Trophoblast cell (in vitro differentiated cells and primary cell): Measurements from ENCODE around the gene POGZ.

ENCODE experiments used
- DNase-seq, 2 donors: peaks; one replicate each; pipeline ENCODE4 v3.0.0-alpha.2; 2016
- H2AFZ ChIP-seq: 2 replicates; pipeline ENCODE4 v1.6.1; 2013; ENCODE audit warnings: low read length, moderate library complexity, mild to moderate bottlenecking; ENCODE audit not compliant: insufficient read depth, poor library complexity
- H2AK5ac ChIP-seq: 2 replicates; pipeline ENCODE4 v1.6.1; 2013; ENCODE audit warnings: mild to moderate bottlenecking, low read length
- H2BK120ac ChIP-seq: 2 replicates; pipeline ENCODE4 v1.6.1; 2013; ENCODE audit warnings: low read length, mild to moderate bottlenecking, moderate library complexity; ENCODE audit not compliant: insufficient read depth, poor library complexity
- H2BK12ac ChIP-seq: 2 replicates; pipeline ENCODE4 v1.6.1; 2013; ENCODE audit warnings: mild to moderate bottlenecking, low read length, moderate library complexity
- H2BK5ac ChIP-seq: 2 replicates; pipeline ENCODE4 v1.6.1; 2013; ENCODE audit warnings: low read length, low read depth, moderate library complexity, mild to moderate bottlenecking; ENCODE audit not compliant: poor library complexity
- H3K14ac ChIP-seq: 2 replicates; pipeline ENCODE4 v1.6.1; 2013; ENCODE audit warnings: mild to moderate bottlenecking, low read length
- H3K18ac ChIP-seq: 2 replicates; pipeline ENCODE4 v1.6.1; 2013; ENCODE audit warnings: mild to moderate bottlenecking, low read length
- H3K23ac ChIP-seq: 2 replicates; pipeline ENCODE4 v1.6.1; 2013; ENCODE audit warnings: low read length
- H3K27ac ChIP-seq: 2 replicates; pipeline ENCODE4 v1.5.1; 2013; ENCODE audit warnings: low read depth, mild to moderate bottlenecking, inconsistent platforms, low read length, moderate library complexity
- H3K27me3 ChIP-seq: 2 replicates; pipeline ENCODE4 v1.6.1; 2013; ENCODE audit warnings: inconsistent platforms, mild to moderate bottlenecking, low read length, moderate library complexity; ENCODE audit not compliant: insufficient read depth
- H3K36me3 ChIP-seq, 2 experiments: 1 replicate in 1 of 2; 2 replicates in 1 of 2; pipeline ENCODE4 v1.6.1; 2013; ENCODE audit warnings: low read length in 2 of 2, mild to moderate bottlenecking in 2 of 2, moderate library complexity in 1 of 2; ENCODE audit not compliant: insufficient read depth in 2 of 2, control insufficient read depth in 1 of 2
- H3K4ac ChIP-seq: 2 replicates; pipeline ENCODE4 v1.6.1; 2013; ENCODE audit warnings: low read depth, mild to moderate bottlenecking, low read length, moderate library complexity
- H3K4me1 ChIP-seq, 2 experiments: 1 replicate in 1 of 2; 2 replicates in 1 of 2; pipeline ENCODE4 v1.6.1; 2013; ENCODE audit warnings: low read length in 2 of 2, mild to moderate bottlenecking in 2 of 2, moderate library complexity in 1 of 2; ENCODE audit not compliant: insufficient read depth in 2 of 2, control insufficient read depth in 1 of 2
- H3K4me2 ChIP-seq: 2 replicates; pipeline ENCODE4 v1.6.1; 2013; ENCODE audit warnings: inconsistent platforms, mild to moderate bottlenecking, low read length, moderate library complexity
- H3K4me3 ChIP-seq: 2 replicates; pipeline ENCODE4 v1.5.1; 2013; ENCODE audit warnings: mild to moderate bottlenecking, low read depth, low read length, inconsistent platforms
- H3K79me1 ChIP-seq: one replicate; pipeline ENCODE4 v1.6.1; 2013; ENCODE audit warnings: low read length
- H3K79me2 ChIP-seq: 2 replicates; pipeline ENCODE4 v1.6.1; 2013; ENCODE audit warnings: low read length, mild to moderate bottlenecking; ENCODE audit not compliant: control insufficient read depth, insufficient read depth, poor library complexity
- H3K9ac ChIP-seq: 2 replicates; pipeline ENCODE4 v1.6.1; 2013; ENCODE audit warnings: mild to moderate bottlenecking, low read length
- H3K9me3 ChIP-seq: 2 replicates; pipeline ENCODE4 v1.6.1; 2013; ENCODE audit warnings: low read depth, mild to moderate bottlenecking, control low read depth, inconsistent platforms, low read length; ENCODE audit not compliant: insufficient read depth
- H4K12ac ChIP-seq: 2 replicates; pipeline ENCODE4 v1.6.1; 2013; ENCODE audit warnings: low read depth, mild to moderate bottlenecking, low read length, moderate library complexity
- H4K8ac ChIP-seq: 2 replicates; pipeline ENCODE4 v1.6.1; 2013; ENCODE audit warnings: low read depth, mild to moderate bottlenecking, low read length, moderate library complexity
- H4K91ac ChIP-seq: one replicate; pipeline ENCODE4 v1.6.1; 2013; ENCODE audit warnings: low read depth, mild to moderate bottlenecking, low read length, moderate library complexity
- WGBS: extraction: QIAGEN DNeasy Blood & Tissue Kit; methylation state at CpG from one replicate; pipeline ENCODE4 v1.1.7; 2013; ENCODE audit warnings: missing lambda C conversion rate; ENCODE audit not compliant: insufficient read length, insufficient coverage; ENCODE audit errors: extremely low coverage; 5-methylcytosine and 5-hydroxymethylcytosine counted together

Gene POGZ

DNA sequence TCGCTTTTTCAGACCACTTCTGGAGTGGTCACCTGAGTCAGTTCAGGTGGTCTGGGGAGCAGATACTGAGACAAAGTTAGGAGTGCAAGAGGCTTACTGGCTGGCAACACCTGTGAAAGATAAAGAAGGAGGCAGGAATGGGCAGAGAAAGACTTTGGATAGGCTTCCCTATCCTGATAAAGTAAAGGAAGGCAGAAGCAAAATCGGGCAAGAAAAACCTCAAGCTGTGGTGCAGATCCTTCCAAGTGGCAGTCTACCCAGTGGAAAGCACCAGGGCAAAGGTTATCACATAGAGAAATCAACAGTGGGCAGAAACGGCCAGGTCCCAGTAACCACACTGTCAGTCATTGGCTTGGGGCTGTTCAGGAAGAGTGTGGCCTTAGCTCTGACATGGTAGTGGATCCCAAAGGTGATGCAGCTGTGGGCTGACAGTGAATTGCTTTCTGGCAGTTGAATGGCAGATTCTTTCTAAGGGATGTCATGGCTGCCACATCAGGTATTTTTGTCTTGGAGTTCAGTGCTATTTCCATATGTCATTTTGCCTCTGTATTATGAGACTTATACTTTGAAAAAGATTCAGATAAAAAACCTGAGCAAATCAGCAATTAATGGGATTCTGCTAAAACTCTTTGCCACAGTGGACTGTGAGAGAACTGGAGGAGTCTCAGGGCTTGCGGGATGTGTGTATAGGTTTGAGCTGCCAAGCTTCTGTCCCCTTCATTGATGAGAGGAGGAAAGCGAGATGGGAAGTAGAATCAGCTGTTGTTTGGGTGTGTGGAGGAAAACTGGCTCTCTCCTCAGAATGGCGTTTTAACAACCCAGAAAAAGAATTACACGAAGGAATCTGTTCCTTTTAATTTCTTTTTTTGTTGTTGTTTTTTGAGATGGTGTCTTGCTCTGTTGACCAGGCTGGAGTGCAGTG is 43.8 kb upstream of the POGZ start:
- Histone ChIP-seq H3K23ac (no peak overlapping the region), H3K79me2 (no peaks in the 10 kb centered on the region)

DNA sequence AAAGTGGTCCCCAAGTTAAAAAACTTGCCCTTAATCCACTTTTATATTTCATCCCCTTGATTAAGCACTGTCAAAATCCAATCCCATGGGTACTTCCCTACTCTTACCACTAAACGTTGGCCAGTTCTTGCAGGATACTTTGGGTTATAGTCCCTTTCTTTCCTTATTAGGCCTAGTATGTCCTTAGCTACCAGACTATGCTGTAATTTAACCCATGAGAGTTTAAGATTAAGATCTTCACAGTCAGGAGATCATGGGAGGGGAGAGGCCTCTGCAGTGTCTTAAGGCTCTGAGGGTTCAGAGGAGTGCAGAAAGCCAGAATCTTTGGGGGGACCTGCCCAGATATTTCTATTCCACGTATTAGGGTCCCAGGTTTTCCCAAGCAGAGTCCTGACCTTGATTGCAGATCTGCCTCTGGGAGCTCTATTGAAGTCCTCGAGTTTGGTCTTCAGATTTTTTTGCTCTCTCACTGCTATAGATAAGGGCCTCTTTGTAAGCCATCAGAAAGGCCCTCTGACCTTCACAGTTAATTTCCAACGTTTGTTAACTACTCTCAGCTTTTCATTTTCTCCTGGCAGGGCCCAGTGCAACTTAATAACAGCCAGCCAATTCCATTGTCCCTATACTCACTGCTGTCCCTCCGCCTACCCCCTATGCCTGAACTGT is 42.9 kb upstream of the POGZ start:
- Histone ChIP-seq H3K27ac (peak overlapping the region; percentile 58), H3K14ac (peak overlapping the region; percentile 19), H3K79me1 (peaks cover 10% of the 10 kb centered on the region), H2AFZ (no peak overlapping the region), H3K4me3 (no peak overlapping the region), H3K4ac (peak overlapping the region; percentile 4), H4K12ac (no peak overlapping the region), H2AK5ac (peak overlapping the region; percentile 81), H3K9me3 (no peaks in the 10 kb centered on the region), H3K18ac (no peak overlapping the region), H4K8ac (no peak overlapping the region), H3K79me2 (no peaks in the 10 kb centered on the region), H3K9ac (no peak overlapping the region), H2BK120ac (peak overlapping the region; percentile 15), H2BK5ac (peak overlapping the region; percentile 52), H2BK12ac (peak overlapping the region; percentile 42), H4K91ac (peak overlapping the region; percentile 60), H3K4me1 (peaks cover 13 to 16% of the 10 kb centered on the region in 2 experiments), H3K27me3 (no peaks in the 10 kb centered on the region), H3K23ac (no peak overlapping the region), H3K4me2 (no peak overlapping the region), H3K36me3 (no peaks in the 10 kb centered on the region)
- no CpG with 5 or more reads among the region's 5 CpGs for WGBS
- no peak for DNase-seq

More for the DNA sequence above, 43.8 kb upstream of the POGZ start:
- peak overlapping the region; percentile 58 for H3K27ac ChIP-seq
- no peak overlapping the region for H3K4me3 ChIP-seq
- no CpG with 5 or more reads among the region's 7 CpGs for WGBS
- no peak overlapping the region for H4K12ac ChIP-seq
- H2BK12ac ChIP-seq, result peak overlapping the region; percentile 56
- H3K27me3 ChIP-seq, result no peaks in the 10 kb centered on the region
- H3K79me1 ChIP-seq, result peaks cover 10% of the 10 kb centered on the region
- no peaks in the 10 kb centered on the region for H3K9me3 ChIP-seq
- H4K91ac ChIP-seq, result peak overlapping the region; percentile 60
- H3K4me2 ChIP-seq, result peak overlapping the region; percentile 23
- peak overlapping the region; percentile 46 for H3K18ac ChIP-seq
- H2AK5ac ChIP-seq, result peak overlapping the region; percentile 81
- H3K9ac ChIP-seq, result no peak overlapping the region
- no peak overlapping the region for H2AFZ ChIP-seq
- H3K4ac ChIP-seq, result no peak overlapping the region
- no peak for DNase-seq
- peak overlapping the region; percentile 19 for H3K14ac ChIP-seq
- H2BK120ac ChIP-seq, result no peak overlapping the region
- no peaks in the 10 kb centered on the region for H3K36me3 ChIP-seq
- H4K8ac ChIP-seq, result peak overlapping the region; percentile 24
- H3K4me1 ChIP-seq, result peaks cover 13 to 16% of the 10 kb centered on the region in 2 experiments
- H2BK5ac ChIP-seq, result peak overlapping the region; percentile 52

DNA sequence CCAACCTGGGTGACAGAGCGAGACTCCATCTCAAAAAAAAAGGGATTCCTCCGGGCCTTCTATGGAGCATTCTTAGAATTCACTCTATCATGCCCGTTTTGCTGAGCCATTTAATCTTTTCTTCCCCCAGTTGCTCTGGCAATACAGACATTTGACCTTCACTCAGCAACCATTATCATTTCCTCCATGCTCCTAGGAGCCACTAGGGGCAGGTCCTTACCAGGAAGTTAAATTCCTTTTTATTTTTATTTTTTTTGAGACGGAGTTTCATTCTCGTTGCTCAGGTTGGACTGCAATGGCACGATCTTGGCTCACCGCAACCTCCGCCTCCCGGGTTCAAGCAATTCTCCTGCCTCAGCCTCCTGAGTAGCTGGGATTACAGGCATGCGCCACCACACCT is 42.2 kb upstream of the POGZ start:
- Histone ChIP-seq H2AK5ac (no peak overlapping the region), H3K27ac (no peak overlapping the region), H2BK12ac (no peak overlapping the region), H3K27me3 (no peaks in the 10 kb centered on the region), H2AFZ (no peak overlapping the region), H3K4me3 (no peak overlapping the region), H2BK5ac (no peak overlapping the region), H3K79me1 (peaks cover 10% of the 10 kb centered on the region), H3K14ac (no peak overlapping the region), H3K18ac (no peak overlapping the region), H4K91ac (no peak overlapping the region), H2BK120ac (no peak overlapping the region), H3K9ac (no peak overlapping the region), H3K36me3 (no peaks in the 10 kb centered on the region), H3K4me1 (peaks cover 13 to 16% of the 10 kb centered on the region in 2 experiments), H3K23ac (no peak overlapping the region), H3K9me3 (no peaks in the 10 kb centered on the region), H3K4me2 (no peak overlapping the region), H3K79me2 (no peaks in the 10 kb centered on the region), H4K8ac (no peak overlapping the region), H4K12ac (no peak overlapping the region), H3K4ac (no peak overlapping the region)
- DNase-seq, result peak in 1 of 2 donors; percentile 54
- no CpG with 5 or more reads among the region's 10 CpGs for WGBS

DNA sequence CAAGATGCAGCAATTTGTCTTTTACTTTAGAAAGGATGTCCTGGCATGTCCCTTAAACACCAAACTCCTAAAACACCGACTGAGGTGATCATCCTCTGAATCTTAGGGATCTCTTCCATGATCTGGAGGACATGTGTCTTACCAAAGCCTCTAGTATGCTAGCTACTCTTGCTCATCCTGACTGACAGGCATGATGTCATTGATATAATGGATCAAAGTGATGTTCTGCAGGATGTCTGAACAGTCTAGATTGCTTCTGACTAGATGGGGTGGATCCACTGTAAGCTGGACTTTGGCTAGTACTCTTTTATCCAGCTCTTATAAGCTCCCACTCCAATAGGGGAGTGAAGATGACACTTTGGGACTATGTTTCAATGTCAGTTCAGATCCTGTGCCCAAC is 40.6 kb upstream of the POGZ start:
- no CpG with 5 or more reads among the region's 1 CpG for WGBS

More for the DNA sequence above, 40.6 kb upstream of the POGZ start:
- peaks cover 10% of the 10 kb centered on the region for H3K79me1 ChIP-seq
- H4K12ac ChIP-seq, result no peak overlapping the region
- H3K9ac ChIP-seq, result no peak overlapping the region
- H3K36me3 ChIP-seq, result no peaks in the 10 kb centered on the region
- no peak overlapping the region for H2AK5ac ChIP-seq
- H3K4ac ChIP-seq, result no peak overlapping the region
- H3K9me3 ChIP-seq, result no peaks in the 10 kb centered on the region
- no peaks in the 10 kb centered on the region for H3K79me2 ChIP-seq
- no peak overlapping the region for H3K23ac ChIP-seq
- H3K27me3 ChIP-seq, result no peaks in the 10 kb centered on the region
- no peak overlapping the region for H2AFZ ChIP-seq
- H3K4me1 ChIP-seq, result peaks cover 13 to 16% of the 10 kb centered on the region in 2 experiments
- H3K4me2 ChIP-seq, result no peak overlapping the region
- no peak overlapping the region for H4K8ac ChIP-seq
- no peak for DNase-seq
- no peak overlapping the region for H2BK120ac ChIP-seq
- H2BK5ac ChIP-seq, result no peak overlapping the region
- H3K18ac ChIP-seq, result no peak overlapping the region
- no peak overlapping the region for H3K4me3 ChIP-seq
- no peak overlapping the region for H3K27ac ChIP-seq
- no peak overlapping the region for H4K91ac ChIP-seq
- H3K14ac ChIP-seq, result no peak overlapping the region
- no peak overlapping the region for H2BK12ac ChIP-seq
